ENCODE data around the gene FBRS. TPM values are rescaled to one million over a fixed set of nuclear protein-coding genes. Genes with fewer than 3 reads are reported as not detected.

FBRS gene
- total RNA-seq, 2 experiments from 2014 or later = 36.8 to 89.8 TPM

- no peak overlapping the region for H2AFZ ChIP-seq (ENCODE audit: low read length)
- peaks cover 26% of the 10 kb centered on the region for H3K79me2 ChIP-seq (ENCODE audit: insufficient read depth, low read depth, low read length)
- ChIA-PET CTCF (ENCODE audit: unreplicated experiment) (interaction anchor here (0.7 to 2.6 kb wide), 2 partner anchors 38 to 160 kb away, joined by 3 to 10 read pairs; no protein-coding TSS in a partner anchor), POLR2A (interaction anchor here (0.6 to 1.6 kb wide), 5 partner anchors 14 to 204 kb away, joined by 3 to 5 read pairs (median 3); no protein-coding TSS in a partner anchor)
- peaks cover 69% of the 10 kb centered on the region for H3K36me3 ChIP-seq (ENCODE audit: insufficient read depth, low read length)
- peak; percentile 26 for DNase-seq (ENCODE audit: low spot score)
- H3K9me2 ChIP-seq (ENCODE audit: insufficient read depth, low read length) = no peaks in the 10 kb centered on the region
- peak overlapping the region; percentile 91 for H3K4me2 ChIP-seq (ENCODE audit: low read length)
- H3K4me3 ChIP-seq (ENCODE audit: low read depth, low read length, poor library complexity, severe bottlenecking) = peak overlapping the region; percentile 99
- TF ChIP-seq EZH2phosphoT487 (IDR thresholded peaks at IDR 0.05; ENCODE audit: borderline replicate concordance, low read depth, low read length) = no peak
- TF ChIP-seq CTCF (conservative IDR thresholded peaks at IDR 0.05; ENCODE audit: low read length) = peak; percentile 33; the same call in 1 of the 2 replicates
- no peaks in the 10 kb centered on the region for H4K20me1 ChIP-seq (ENCODE audit: insufficient read depth, low read length)
- H3K9me3 ChIP-seq (ENCODE audit: low read length) = no peaks in the 10 kb centered on the region
- H3K27ac ChIP-seq (ENCODE audit: low read depth, low read length, poor library complexity, severe bottlenecking) = peak overlapping the region; percentile 87
- intact Hi-C loops (cut with micrococcal nuclease; ENCODE audit: unreplicated experiment) = loop anchor here (2.0 kb wide), 3 partner anchors 25 to 263 kb away; partner anchors contain the start of genes CFAP119, FBXL19 and RNF40
- no TSS peak for BruUV-seq (replicated peaks)
- peaks cover 22% of the 10 kb centered on the region for H3K4me1 ChIP-seq (ENCODE audit: insufficient read depth, low read length, poor library complexity, severe bottlenecking)
Measured at GRCh38 chr16:30659507-30660423, 1.5 kb downstream of the FBRS start.

- intact Hi-C loops (cut with micrococcal nuclease; ENCODE audit: unreplicated experiment) = no loop called here
- H3K4me2 ChIP-seq (ENCODE audit: low read length) = peak overlapping the region; percentile 91
- peak overlapping the region; percentile 99 for H3K4me3 ChIP-seq (ENCODE audit: low read depth, low read length, poor library complexity, severe bottlenecking)
- H3K36me3 ChIP-seq (ENCODE audit: insufficient read depth, low read length) = peaks cover 69% of the 10 kb centered on the region
- H4K20me1 ChIP-seq (ENCODE audit: insufficient read depth, low read length) = no peaks in the 10 kb centered on the region
- peaks cover 26% of the 10 kb centered on the region for H3K79me2 ChIP-seq (ENCODE audit: insufficient read depth, low read depth, low read length)
- POLR2A ChIA-PET = interaction anchor here (1.3 to 1.6 kb wide), 2 partner anchors 33 to 205 kb away, joined by 3 to 4 read pairs; no protein-coding TSS in a partner anchor
- peak; percentile 62 for DNase-seq (ENCODE audit: low spot score)
- BruUV-seq (replicated peaks) = TSS peak; percentile 73
- peak overlapping the region; percentile 87 for H3K27ac ChIP-seq (ENCODE audit: low read depth, low read length, poor library complexity, severe bottlenecking)
- H3K4me1 ChIP-seq (ENCODE audit: insufficient read depth, low read length, poor library complexity, severe bottlenecking) = peaks cover 22% of the 10 kb centered on the region
- H3K9me3 ChIP-seq (ENCODE audit: low read length) = no peaks in the 10 kb centered on the region
- CTCF ChIA-PET (ENCODE audit: unreplicated experiment) = interaction anchor here (2.6 kb wide), 1 partner anchor 37 kb away, joined by 10 read pairs; no protein-coding TSS in a partner anchor
- TF ChIP-seq EZH2phosphoT487 (IDR thresholded peaks at IDR 0.05; ENCODE audit: borderline replicate concordance, low read depth, low read length) (no peak), CTCF (conservative IDR thresholded peaks at IDR 0.05; ENCODE audit: low read length) (no peak; the same call in 1 of the 2 replicates)
- no peaks in the 10 kb centered on the region for H3K9me2 ChIP-seq (ENCODE audit: insufficient read depth, low read length)
- no peak overlapping the region for H2AFZ ChIP-seq (ENCODE audit: low read length)
Measured at GRCh38 chr16:30660424-30661261, 2.4 kb downstream of the FBRS start.
